ENCODE results near the gene DCST1. TPM values are rescaled to one million over a fixed set of nuclear protein-coding genes. Genes with fewer than 3 reads are reported as not detected.

Gene DCST1
- total and polyA plus RNA-seq, 2 of the 13 experiments (the other 11 are each of a cell fraction or from before 2014, with no cell fraction given) = 0.04 TPM; not detected in 1

GRCh38 chr1:155062702-155063411 lies 29.2 kb downstream of the DCST1 start (continued):
- TF ChIP-seq, protein P1, sequence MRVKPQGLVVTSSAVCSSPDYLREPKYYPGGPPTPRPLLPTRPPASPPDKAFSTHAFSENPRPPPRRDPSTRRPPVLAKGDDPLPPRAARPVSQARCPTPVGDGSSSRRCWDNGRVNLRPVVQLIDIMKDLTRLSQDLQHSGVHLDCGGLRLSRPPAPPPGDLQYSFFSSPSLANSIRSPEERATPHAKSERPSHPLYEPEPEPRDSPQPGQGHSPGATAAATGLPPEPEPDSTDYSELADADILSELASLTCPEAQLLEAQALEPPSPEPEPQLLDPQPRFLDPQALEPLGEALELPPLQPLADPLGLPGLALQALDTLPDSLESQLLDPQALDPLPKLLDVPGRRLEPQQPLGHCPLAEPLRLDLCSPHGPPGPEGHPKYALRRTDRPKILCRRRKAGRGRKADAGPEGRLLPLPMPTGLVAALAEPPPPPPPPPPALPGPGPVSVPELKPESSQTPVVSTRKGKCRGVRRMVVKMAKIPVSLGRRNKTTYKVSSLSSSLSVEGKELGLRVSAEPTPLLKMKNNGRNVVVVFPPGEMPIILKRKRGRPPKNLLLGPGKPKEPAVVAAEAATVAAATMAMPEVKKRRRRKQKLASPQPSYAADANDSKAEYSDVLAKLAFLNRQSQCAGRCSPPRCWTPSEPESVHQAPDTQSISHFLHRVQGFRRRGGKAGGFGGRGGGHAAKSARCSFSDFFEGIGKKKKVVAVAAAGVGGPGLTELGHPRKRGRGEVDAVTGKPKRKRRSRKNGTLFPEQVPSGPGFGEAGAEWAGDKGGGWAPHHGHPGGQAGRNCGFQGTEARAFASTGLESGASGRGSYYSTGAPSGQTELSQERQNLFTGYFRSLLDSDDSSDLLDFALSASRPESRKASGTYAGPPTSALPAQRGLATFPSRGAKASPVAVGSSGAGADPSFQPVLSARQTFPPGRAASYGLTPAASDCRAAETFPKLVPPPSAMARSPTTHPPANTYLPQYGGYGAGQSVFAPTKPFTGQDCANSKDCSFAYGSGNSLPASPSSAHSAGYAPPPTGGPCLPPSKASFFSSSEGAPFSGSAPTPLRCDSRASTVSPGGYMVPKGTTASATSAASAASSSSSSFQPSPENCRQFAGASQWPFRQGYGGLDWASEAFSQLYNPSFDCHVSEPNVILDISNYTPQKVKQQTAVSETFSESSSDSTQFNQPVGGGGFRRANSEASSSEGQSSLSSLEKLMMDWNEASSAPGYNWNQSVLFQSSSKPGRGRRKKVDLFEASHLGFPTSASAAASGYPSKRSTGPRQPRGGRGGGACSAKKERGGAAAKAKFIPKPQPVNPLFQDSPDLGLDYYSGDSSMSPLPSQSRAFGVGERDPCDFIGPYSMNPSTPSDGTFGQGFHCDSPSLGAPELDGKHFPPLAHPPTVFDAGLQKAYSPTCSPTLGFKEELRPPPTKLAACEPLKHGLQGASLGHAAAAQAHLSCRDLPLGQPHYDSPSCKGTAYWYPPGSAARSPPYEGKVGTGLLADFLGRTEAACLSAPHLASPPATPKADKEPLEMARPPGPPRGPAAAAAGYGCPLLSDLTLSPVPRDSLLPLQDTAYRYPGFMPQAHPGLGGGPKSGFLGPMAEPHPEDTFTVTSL (CRISPR knock-in tag; IDR thresholded peaks at IDR 0.05; ENCODE audit: borderline replicate concordance) = no peak
- no peak for TF ChIP-seq SIN3B (IDR thresholded peaks at IDR 0.05; ENCODE audit: low read length)
- no peak for TF ChIP-seq ZNF180 (CRISPR knock-in tag; IDR thresholded peaks at IDR 0.05; ENCODE audit: borderline replicate concordance, low read depth)
- TF ChIP-seq MTF2 (CRISPR knock-in tag; IDR thresholded peaks at IDR 0.05; ENCODE audit: borderline replicate concordance) = no peak
- no peak for TF ChIP-seq ZFP90 (CRISPR knock-in tag; IDR thresholded peaks at IDR 0.05; ENCODE audit: borderline replicate concordance)
- TF ChIP-seq, protein P2, sequence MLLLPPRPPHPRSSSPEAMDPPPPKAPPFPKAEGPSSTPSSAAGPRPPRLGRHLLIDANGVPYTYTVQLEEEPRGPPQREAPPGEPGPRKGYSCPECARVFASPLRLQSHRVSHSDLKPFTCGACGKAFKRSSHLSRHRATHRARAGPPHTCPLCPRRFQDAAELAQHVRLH (CRISPR knock-in tag; IDR thresholded peaks at IDR 0.05; ENCODE audit: borderline replicate concordance, low read depth) = peak; percentile 41; the same call in 1 of the 2 replicates
- no peak for TF ChIP-seq TIGD3 (CRISPR knock-in tag; IDR thresholded peaks at IDR 0.05; ENCODE audit: borderline replicate concordance)
- 0 out of 2 replicates have a peak, but pooled peaks have one; percentile 30 for TF ChIP-seq IKZF5 (CRISPR knock-in tag; IDR thresholded peaks at IDR 0.05)
- TF ChIP-seq NFATC3 (CRISPR knock-in tag; IDR thresholded peaks at IDR 0.05) = no peak
- no peak for TF ChIP-seq ZNF44 (CRISPR knock-in tag; IDR thresholded peaks at IDR 0.05)
- TF ChIP-seq ZNF790 (CRISPR knock-in tag; IDR thresholded peaks at IDR 0.05; ENCODE audit: borderline replicate concordance) = no peak
- TF ChIP-seq ZNF556 (CRISPR knock-in tag; IDR thresholded peaks at IDR 0.05; ENCODE audit: borderline replicate concordance) = peak; percentile 22; the same call in 1 of the 2 replicates
- no peak for TF ChIP-seq MAF1 (CRISPR knock-in tag; IDR thresholded peaks at IDR 0.05; ENCODE audit: borderline replicate concordance)
- TF ChIP-seq HDAC6 (IDR thresholded peaks at IDR 0.05; ENCODE audit: low read depth, low read length) = no peak
- no peak for TF ChIP-seq ZNF138 (CRISPR knock-in tag; IDR thresholded peaks at IDR 0.05; ENCODE audit: low read depth)
- TF ChIP-seq ZNF605 (CRISPR knock-in tag; IDR thresholded peaks at IDR 0.05) = peak; percentile 2; the same call in 1 of the 2 replicates
- TF ChIP-seq POLR2G (IDR thresholded peaks at IDR 0.05; ENCODE audit: low read depth, low read length) = no peak
- TF ChIP-seq ARHGAP35 (CRISPR knock-in tag; IDR thresholded peaks at IDR 0.05; ENCODE audit: borderline replicate concordance) = no peak
- TF ChIP-seq ZNF550 (CRISPR knock-in tag; IDR thresholded peaks at IDR 0.05; ENCODE audit: borderline replicate concordance) = no peak
- peak; percentile 46; the same call in 1 of the 2 replicates for TF ChIP-seq ZBTB7A (CRISPR knock-in tag; IDR thresholded peaks at IDR 0.05)
- TF ChIP-seq ZNF235 (CRISPR knock-in tag; IDR thresholded peaks at IDR 0.05; ENCODE audit: borderline replicate concordance) = no peak
